T47D (cell line): Measurements from ENCODE around the gene TPM4.

ENCODE experiments used
- DNase-seq, 2 experiments: peaks; one replicate each; pipeline versions ENCODE4 v3.0.0 to v3.0.0-alpha.2; 2011 to 2012; ENCODE audit warnings: low read depth in 1 of 2, low spot score in 1 of 2
- JUND ChIP-seq: IDR thresholded peaks from 2 replicates; pipeline ENCODE4 v1.6.1; 2012; ENCODE audit warnings: low read depth
- in situ Hi-C: cut with HindIII; loops from 2 replicates; pipeline ENCODE4 v1.10.0; 2016; ENCODE audit warnings: low sequenced_read_pairs, low pct_unique_long_range_greater_than_20kb

Gene TPM4

DNA sequence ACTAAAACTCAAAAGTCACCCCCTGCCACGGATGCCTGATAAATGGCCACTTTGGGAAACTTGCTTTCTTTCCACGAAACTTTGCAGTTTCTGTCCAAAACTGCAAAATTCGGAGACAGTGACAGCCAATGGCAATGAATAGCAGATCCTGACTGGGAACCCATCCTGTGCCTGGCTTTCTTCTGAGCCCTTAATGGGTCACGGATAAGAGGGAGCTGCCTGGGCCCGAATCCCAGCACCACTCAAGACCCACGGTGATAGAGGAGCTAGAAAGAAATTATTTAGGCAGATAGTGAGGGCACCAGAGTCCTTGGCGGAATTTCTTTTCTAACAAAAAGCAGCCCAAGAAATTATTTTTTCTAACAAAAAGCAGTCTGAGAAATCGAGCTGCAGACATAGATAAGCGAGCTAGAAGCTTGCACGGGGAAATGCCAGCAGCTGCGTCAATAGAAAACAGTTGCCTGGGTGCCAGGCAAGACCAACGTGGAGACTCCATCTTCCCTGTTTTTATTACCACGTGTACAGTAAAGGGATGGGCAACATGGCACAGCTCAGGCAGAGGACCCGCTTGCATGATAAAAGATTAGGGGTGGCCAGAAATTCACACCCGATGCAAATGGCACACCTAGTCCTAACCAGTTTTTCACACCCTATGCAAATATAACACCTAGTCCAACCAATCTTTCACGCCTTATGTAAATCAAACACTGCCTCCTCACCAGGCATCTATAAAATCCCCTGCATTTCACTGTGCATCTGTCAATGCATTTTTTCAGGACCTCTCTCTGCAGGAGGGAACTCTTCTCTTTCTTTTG, 60.1 kb downstream of the TPM4 start:
- in situ Hi-C loops = no loop called here
- DNase-seq = peak in 1 of 2 experiments; percentile 10
- TF ChIP-seq JUND = no peak

- no peak for DNase-seq
These were observed 63.5 kb downstream of the TPM4 start for GRCh38 chr19:16139752-16140151.

GRCh38 chr19:16141043-16141442, 64.7 kb downstream of the TPM4 start:
- in situ Hi-C loops = no loop called here
- TF ChIP-seq JUND = no peak
- no peak for DNase-seq

More at GRCh38 chr19:16139752-16140151, 63.5 kb downstream of the TPM4 start:
- no peak for TF ChIP-seq JUND
- in situ Hi-C loops = no loop called here

GRCh38 chr19:16142032-16142580, 65.8 kb downstream of the TPM4 start:
- no peak for TF ChIP-seq JUND
- no peak for DNase-seq
- in situ Hi-C loops = no loop called here

DNA sequence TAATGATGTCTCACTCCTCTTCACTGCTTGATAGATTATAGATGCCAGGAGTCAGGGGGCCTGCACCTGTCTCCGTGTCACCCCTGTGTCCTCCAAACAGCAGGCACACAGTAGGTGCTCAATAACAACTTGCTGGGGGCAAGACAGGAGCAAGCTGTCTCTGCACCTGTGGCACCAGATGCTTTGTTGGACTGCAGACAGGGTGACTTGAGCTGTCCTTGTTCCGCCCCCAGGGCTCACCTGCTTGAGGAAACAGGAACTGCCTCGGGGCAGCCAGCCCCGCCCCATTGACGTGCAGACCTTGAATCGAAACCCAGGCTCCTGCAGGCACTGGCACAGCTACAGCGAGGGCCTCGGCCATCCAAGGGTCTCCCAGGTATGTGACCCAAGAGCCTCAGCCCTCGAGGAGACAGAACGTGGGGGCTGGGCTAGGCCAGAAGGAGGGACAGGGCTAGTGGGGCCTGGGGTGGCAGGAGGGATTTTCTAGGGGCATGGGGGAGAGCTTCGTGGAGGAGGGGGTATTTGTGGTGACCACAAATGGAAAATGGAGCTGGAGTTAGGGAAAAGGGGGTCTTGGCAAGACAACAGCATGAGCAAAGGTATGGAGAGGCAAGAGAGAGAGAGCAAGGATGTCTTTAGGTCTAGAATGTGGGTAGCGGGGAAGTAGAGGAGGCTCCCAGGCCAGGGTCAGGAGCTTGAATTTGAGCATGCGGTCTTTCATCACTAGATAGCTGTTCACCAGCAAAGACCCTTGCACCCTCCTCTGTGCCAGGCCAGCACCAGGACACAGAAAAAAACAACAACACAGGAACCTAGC, 67.3 kb downstream of the TPM4 start, which contains the start of gene HSH2D:
Gene HSH2D, plus strand, starts transcription at position 287 of the 817 bp plus-strand sequence. CDS start 5,066 bp downstream, outside the sequence.
- DNase-seq = peak in 1 of 2 experiments; percentile 74
- in situ Hi-C loops = no loop called here
- TF ChIP-seq JUND = no peak

DNA sequence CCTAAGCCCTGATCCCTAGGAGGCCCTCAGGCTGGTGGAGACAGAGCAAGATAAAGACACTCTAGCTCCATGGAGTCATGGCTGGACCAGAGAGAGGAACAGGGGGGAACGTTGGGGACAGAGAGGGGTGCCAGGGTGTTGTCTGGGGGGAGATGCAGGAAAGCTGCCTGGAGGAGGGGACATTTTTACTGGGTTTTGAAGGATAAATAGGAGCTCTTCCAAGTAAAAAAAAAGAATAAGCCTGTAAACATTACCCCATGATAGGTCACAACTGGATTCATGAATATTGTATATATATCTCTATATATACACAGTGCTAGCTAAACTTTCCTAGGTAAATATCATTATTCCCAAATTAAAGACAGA, 67.9 kb downstream of the TPM4 start:
- DNase-seq = no peak
- TF ChIP-seq JUND = no peak
- in situ Hi-C loops = no loop called here

GRCh38 chr19:16146112-16146511, 69.8 kb downstream of the TPM4 start:
- TF ChIP-seq JUND = no peak
- in situ Hi-C loops = no loop called here

GRCh38 chr19:16148443-16149229, 72.3 kb downstream of the TPM4 start:
- no peak for TF ChIP-seq JUND
- in situ Hi-C loops = no loop called here
- no peak for DNase-seq

More at GRCh38 chr19:16146112-16146511, 69.8 kb downstream of the TPM4 start:
- DNase-seq = no peak
